ENCODE results near the gene COX15. TPM values are rescaled to one million over a fixed set of nuclear protein-coding genes. Genes with fewer than 3 reads are reported as not detected.

COX15 gene
- total and polyA plus RNA-seq, 8 donors, result 5.8 to 18.4 (median 15.5) TPM

DNA sequence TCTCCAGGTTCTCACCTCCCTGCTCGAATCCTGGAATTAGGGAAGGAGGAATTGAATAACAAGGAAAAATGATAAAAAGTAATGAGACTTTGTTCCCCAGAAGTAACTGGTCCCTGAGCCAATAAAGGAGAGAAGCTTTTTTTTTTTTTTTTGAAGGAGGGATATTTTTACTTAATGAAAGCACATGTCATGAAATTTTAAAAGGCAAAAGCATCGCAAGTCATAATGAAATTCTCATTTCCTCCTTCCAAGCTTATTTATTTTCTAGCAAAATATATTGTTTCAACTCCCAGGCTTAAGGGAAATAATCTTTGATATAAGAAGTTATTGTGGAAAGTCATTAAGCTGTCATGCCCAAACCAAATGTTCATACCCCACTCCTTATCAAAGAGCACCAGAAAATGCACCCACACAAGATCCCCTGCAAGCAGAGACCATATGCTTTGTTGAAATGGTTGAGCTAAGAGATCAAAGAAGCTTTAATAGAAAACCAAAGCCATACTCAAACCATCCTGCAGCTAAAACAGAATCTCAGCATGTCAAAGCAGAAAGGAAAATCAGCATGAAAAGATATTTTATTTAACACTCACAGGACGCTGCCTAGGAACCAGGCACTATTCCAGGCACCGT lies 33.9 kb upstream of the COX15 start:
- FAIRE-seq, result no peak
- H3K4me3 ChIP-seq, result no peak overlapping the region
- DNase-seq, result no peak
- ATAC-seq, result no peak
- WGBS, 2 donors, result 77 to 82% methylated on average over 4 of the region's 4 CpGs
- H3K9me3 ChIP-seq, result no peaks in the 10 kb centered on the region
- no peaks in the 10 kb centered on the region for H3K4me1 ChIP-seq
- no peak overlapping the region for H3K27ac ChIP-seq
- peaks cover 0 to 1% (median 0%) of the 10 kb centered on the region in 3 donors for H3K36me3 ChIP-seq
- TF ChIP-seq, protein P1, sequence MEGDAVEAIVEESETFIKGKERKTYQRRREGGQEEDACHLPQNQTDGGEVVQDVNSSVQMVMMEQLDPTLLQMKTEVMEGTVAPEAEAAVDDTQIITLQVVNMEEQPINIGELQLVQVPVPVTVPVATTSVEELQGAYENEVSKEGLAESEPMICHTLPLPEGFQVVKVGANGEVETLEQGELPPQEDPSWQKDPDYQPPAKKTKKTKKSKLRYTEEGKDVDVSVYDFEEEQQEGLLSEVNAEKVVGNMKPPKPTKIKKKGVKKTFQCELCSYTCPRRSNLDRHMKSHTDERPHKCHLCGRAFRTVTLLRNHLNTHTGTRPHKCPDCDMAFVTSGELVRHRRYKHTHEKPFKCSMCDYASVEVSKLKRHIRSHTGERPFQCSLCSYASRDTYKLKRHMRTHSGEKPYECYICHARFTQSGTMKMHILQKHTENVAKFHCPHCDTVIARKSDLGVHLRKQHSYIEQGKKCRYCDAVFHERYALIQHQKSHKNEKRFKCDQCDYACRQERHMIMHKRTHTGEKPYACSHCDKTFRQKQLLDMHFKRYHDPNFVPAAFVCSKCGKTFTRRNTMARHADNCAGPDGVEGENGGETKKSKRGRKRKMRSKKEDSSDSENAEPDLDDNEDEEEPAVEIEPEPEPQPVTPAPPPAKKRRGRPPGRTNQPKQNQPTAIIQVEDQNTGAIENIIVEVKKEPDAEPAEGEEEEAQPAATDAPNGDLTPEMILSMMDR (IDR thresholded peaks at IDR 0.05), result no peak
- no peaks in the 10 kb centered on the region for H3K27me3 ChIP-seq
- intact Hi-C loops (cut with DNase I), result no loop called here

DNA sequence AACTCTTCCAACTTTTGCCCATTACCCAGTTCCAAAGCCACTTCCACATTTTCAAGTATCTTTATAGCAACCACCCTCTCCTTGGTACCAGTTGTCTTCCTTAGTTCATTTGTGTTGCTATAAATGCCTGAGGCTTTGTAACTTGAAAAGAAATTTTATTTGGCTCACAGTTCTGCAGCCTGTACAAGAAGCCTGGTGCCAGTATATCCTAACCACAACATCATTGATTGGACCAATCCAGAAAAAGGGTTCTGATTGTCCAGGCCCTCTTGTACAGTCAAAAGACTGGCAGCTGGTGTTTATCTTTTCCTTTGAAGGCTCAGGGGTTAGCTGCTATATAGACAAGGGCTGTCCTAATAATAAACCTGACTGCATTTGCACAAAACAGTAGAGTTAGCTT lies 29.4 kb upstream of the COX15 start:
- no peak for ATAC-seq
- intact Hi-C loops (cut with DNase I), result no loop called here

DNA sequence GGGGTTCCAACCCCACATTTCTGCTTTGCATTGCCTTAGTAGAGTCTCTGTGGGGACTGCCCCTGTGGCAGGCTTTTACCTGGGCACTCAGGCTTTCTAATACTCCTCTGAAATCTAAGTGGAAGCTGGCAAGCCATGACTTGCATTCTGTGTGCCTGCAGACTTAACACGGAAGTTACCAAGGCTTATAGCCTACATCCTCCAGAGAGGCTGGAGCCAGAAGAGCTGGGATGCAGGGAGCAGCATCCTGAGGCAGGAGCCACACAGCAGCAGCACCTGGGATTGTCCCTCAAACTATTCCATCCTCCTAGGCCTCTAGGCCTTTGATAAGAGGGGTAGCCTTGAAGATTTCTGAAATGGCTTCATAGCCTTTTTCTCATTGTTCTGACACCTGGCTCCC lies 28.4 kb upstream of the COX15 start:
- TF ChIP-seq, protein P1 (IDR thresholded peaks at IDR 0.05), result no peak
- H3K4me1 ChIP-seq, result no peaks in the 10 kb centered on the region
- whole genome bisulfite sequencing, 2 donors, result 93 to 100% methylated on average over 1 of the region's 1 CpG
- H3K36me3 ChIP-seq, result peaks cover 0 to 32% (median 0%) of the 10 kb centered on the region in 3 donors
- no peaks in the 10 kb centered on the region for H3K9me3 ChIP-seq
- FAIRE-seq (no peak), DNase-seq (no peak), ATAC-seq (no peak)
- intact Hi-C loops (cut with DNase I), result no loop called here
- no peaks in the 10 kb centered on the region for H3K27me3 ChIP-seq
- no peak overlapping the region for H3K4me3 ChIP-seq
- H3K27ac ChIP-seq, result no peak overlapping the region

More for the DNA sequence above, 29.4 kb upstream of the COX15 start:
- H3K9me3 ChIP-seq, result no peaks in the 10 kb centered on the region
- no peak for FAIRE-seq
- no peaks in the 10 kb centered on the region for H3K27me3 ChIP-seq
- H3K27ac ChIP-seq, result no peak overlapping the region
- H3K4me3 ChIP-seq, result no peak overlapping the region
- no peaks in the 10 kb centered on the region for H3K4me1 ChIP-seq
- DNase-seq, result no peak
- H3K36me3 ChIP-seq, result peaks cover 0 to 22% (median 0%) of the 10 kb centered on the region in 3 donors
- TF ChIP-seq, protein P1 (IDR thresholded peaks at IDR 0.05), result no peak

DNA sequence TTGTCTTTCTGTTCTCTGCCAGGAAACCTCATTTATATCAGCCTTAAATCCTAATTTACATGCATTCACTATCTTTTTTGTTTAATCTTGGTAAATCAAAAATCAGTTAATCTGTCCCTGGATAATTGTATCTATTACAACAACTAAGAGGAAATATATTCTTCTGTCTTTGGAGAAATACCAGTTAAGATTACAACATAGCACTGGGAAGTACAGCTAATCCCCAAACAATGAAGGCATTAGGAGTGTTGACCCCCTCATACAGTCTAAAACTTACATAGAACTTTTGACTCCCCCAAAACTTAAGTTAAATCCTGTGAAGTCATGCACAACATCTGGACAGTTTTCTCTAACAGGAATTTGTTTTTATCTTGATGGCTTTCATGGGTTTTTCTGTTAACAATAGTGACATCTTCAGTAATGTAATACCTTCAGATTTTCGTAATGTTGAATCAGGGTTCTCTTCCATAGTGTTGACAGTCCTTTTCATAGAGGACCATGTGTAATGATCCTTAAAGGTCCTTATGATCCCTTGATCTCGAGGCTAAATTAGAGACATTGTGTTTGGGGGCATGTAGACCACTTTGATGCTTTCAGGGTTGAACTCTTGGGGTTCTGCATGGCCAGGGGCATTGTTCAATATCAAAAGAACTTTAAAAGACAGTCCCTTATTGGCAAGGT lies 26.4 kb upstream of the COX15 start:
- H3K9me3 ChIP-seq, result no peaks in the 10 kb centered on the region
- H3K4me3 ChIP-seq, result no peak overlapping the region
- peak in 1 of 4 donors; percentile 29 for ATAC-seq
- H3K36me3 ChIP-seq, result peaks cover 0 to 41% (median 5%) of the 10 kb centered on the region in 3 donors
- WGBS, 2 donors, result 91 to 92% methylated on average over 2 of the region's 2 CpGs
- H3K27me3 ChIP-seq, result no peaks in the 10 kb centered on the region
- no peak overlapping the region for H3K27ac ChIP-seq
- intact Hi-C loops (cut with DNase I), result no loop called here
- FAIRE-seq, result no peak
- H3K4me1 ChIP-seq, result no peaks in the 10 kb centered on the region
- TF ChIP-seq, protein P1 (IDR thresholded peaks at IDR 0.05), result no peak
- DNase-seq, result no peak

DNA sequence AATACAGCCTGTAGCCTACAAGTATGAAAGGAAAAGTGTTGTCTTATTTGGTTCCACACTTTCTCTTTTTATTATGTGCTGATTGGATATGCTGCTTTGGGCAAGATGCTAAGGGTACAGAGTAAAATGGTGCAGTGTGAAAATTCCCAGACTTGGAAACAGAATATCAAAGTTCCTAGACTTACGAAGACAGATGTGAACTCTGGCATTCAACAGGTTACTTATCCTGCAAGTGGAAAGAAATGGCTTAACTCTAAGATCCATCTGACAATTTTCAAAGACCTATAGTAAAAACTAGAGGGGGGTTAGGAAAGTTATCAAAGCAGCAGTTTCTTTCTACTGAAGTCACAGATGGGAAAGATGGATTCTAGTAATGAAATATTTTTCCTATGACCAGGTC lies 24.2 kb upstream of the COX15 start:
- H3K36me3 ChIP-seq, result peaks cover 0 to 51% (median 5%) of the 10 kb centered on the region in 3 donors
- TF ChIP-seq, protein P1 (IDR thresholded peaks at IDR 0.05), result no peak
- FAIRE-seq (no peak), DNase-seq (no peak), ATAC-seq (no peak)
- H3K27me3 ChIP-seq, result no peaks in the 10 kb centered on the region
- no peak overlapping the region for H3K27ac ChIP-seq
- no peak overlapping the region for H3K4me3 ChIP-seq
- WGBS, 2 donors, result 95 to 96% methylated on average over 1 of the region's 1 CpG
- intact Hi-C loops (cut with DNase I), result no loop called here
- no peaks in the 10 kb centered on the region for H3K9me3 ChIP-seq
- no peaks in the 10 kb centered on the region for H3K4me1 ChIP-seq
